Measurements from ENCODE around the gene SDS. TPM values are rescaled to one million over a fixed set of nuclear protein-coding genes. Genes with fewer than 3 reads are reported as not detected.

The SDS gene
- total RNA-seq, 1 donor from 2014 or later: not detected

DNA sequence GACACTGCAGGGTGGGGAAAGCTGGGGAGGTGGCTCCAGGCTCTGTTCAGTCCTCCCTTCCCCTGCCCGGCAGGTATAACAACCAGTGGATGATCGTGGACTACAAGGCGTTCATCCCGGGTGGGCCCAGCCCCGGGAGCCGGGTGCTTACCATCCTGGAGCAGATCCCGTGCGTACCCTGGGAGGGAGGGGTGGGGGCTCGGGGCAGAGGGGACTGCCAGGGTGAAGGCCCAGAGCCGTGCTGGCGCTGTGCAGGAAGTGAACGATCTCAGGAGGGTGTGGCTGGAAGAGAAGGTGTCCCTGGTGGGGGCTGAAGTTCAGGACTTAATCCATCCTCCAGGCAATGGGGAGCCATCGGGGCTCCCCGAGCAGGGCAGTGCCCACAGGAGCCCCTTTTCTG lies 18.9 kb downstream of the SDS start:
- no peaks in the 10 kb centered on the region for H3K9me3 ChIP-seq (ENCODE audit: insufficient read depth, low read depth, low read length)
- no peaks in the 10 kb centered on the region for H3K4me1 ChIP-seq (ENCODE audit: insufficient read depth, low read length)
- H2AFZ ChIP-seq (ENCODE audit: low read depth, low read length): no peak overlapping the region
- DNase-seq (ENCODE audit: low read depth): no peak
- H3K9ac ChIP-seq (ENCODE audit: low read length): no peak overlapping the region
- no peak for TF ChIP-seq EZH2 (IDR thresholded peaks at IDR 0.05; ENCODE audit: insufficient read depth, low read length)
- TF ChIP-seq, protein P1, sequence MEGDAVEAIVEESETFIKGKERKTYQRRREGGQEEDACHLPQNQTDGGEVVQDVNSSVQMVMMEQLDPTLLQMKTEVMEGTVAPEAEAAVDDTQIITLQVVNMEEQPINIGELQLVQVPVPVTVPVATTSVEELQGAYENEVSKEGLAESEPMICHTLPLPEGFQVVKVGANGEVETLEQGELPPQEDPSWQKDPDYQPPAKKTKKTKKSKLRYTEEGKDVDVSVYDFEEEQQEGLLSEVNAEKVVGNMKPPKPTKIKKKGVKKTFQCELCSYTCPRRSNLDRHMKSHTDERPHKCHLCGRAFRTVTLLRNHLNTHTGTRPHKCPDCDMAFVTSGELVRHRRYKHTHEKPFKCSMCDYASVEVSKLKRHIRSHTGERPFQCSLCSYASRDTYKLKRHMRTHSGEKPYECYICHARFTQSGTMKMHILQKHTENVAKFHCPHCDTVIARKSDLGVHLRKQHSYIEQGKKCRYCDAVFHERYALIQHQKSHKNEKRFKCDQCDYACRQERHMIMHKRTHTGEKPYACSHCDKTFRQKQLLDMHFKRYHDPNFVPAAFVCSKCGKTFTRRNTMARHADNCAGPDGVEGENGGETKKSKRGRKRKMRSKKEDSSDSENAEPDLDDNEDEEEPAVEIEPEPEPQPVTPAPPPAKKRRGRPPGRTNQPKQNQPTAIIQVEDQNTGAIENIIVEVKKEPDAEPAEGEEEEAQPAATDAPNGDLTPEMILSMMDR (IDR thresholded peaks at IDR 0.05; ENCODE audit: insufficient read depth, low read depth, low read length): no peak
- peaks cover 6% of the 10 kb centered on the region for H3K36me3 ChIP-seq (ENCODE audit: insufficient read depth, low read length)
- no peaks in the 10 kb centered on the region for H3K79me2 ChIP-seq (ENCODE audit: insufficient read depth, low read length)
- H3K27ac ChIP-seq (ENCODE audit: low read depth, low read length): no peak overlapping the region
- Mint-ChIP-seq H3K4me3 (ENCODE audit: unreplicated experiment) (no peak overlapping the region), H3K27me3 (ENCODE audit: low read depth, unreplicated experiment) (no peaks in the 10 kb centered on the region), H3K9me3 (ENCODE audit: unreplicated experiment) (no peaks in the 10 kb centered on the region), H3K36me3 (ENCODE audit: low read depth, unreplicated experiment) (peaks cover 11% of the 10 kb centered on the region), H3K4me1 (ENCODE audit: low read depth, unreplicated experiment) (no peaks in the 10 kb centered on the region), H3K27ac (ENCODE audit: unreplicated experiment) (no peak overlapping the region)
- FAIRE-seq: no peak
- no peak overlapping the region for H3K4me2 ChIP-seq (ENCODE audit: low read length)
- no peak overlapping the region for H3K4me3 ChIP-seq (ENCODE audit: insufficient read depth, low read depth, low read length)
- no peaks in the 10 kb centered on the region for H4K20me1 ChIP-seq (ENCODE audit: insufficient read depth, low read length)
- no peaks in the 10 kb centered on the region for H3K27me3 ChIP-seq (ENCODE audit: insufficient read depth, low read length)

DNA sequence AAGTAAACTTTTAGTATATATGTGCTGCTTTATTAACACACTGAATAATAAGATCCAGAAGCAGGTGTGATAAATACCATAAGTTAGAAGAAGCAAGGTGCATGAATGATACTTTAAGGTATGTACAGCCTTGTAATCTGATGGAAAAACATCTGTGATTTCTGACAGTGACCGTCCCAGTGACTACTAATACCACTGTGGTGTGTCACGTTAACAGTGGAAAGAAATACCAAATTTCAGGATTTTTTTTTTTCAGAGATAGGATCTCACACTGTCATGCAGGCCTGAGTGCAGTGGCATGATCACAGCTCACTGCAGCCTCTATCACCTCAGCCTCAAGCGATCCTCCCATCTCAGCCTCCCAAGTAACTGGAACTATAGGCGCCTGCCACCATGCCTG lies 21.5 kb downstream of the SDS start:
- no peak for TF ChIP-seq EZH2 (IDR thresholded peaks at IDR 0.05; ENCODE audit: insufficient read depth, low read length)
- TF ChIP-seq, protein P1 (IDR thresholded peaks at IDR 0.05; ENCODE audit: insufficient read depth, low read depth, low read length): no peak
- Histone ChIP-seq H3K36me3 (ENCODE audit: insufficient read depth, low read length) (peaks cover 5% of the 10 kb centered on the region), H2AFZ (ENCODE audit: low read depth, low read length) (no peak overlapping the region), H3K9ac (ENCODE audit: low read length) (no peak overlapping the region), H3K27ac (ENCODE audit: low read depth, low read length) (no peak overlapping the region), H3K27me3 (ENCODE audit: insufficient read depth, low read length) (no peaks in the 10 kb centered on the region), H3K4me3 (ENCODE audit: insufficient read depth, low read depth, low read length) (no peak overlapping the region), H3K4me2 (ENCODE audit: low read length) (no peak overlapping the region), H3K79me2 (ENCODE audit: insufficient read depth, low read length) (no peaks in the 10 kb centered on the region), H3K9me3 (ENCODE audit: insufficient read depth, low read depth, low read length) (no peaks in the 10 kb centered on the region), H3K4me1 (ENCODE audit: insufficient read depth, low read length) (no peaks in the 10 kb centered on the region), H4K20me1 (ENCODE audit: insufficient read depth, low read length) (no peaks in the 10 kb centered on the region)
- DNase-seq (ENCODE audit: low read depth): no peak
- no peaks in the 10 kb centered on the region for H3K4me1 Mint-ChIP-seq (ENCODE audit: low read depth, unreplicated experiment)
- H3K27me3 Mint-ChIP-seq (ENCODE audit: low read depth, unreplicated experiment): no peaks in the 10 kb centered on the region
- peaks cover 8% of the 10 kb centered on the region for H3K36me3 Mint-ChIP-seq (ENCODE audit: low read depth, unreplicated experiment)
- H3K4me3 Mint-ChIP-seq (ENCODE audit: unreplicated experiment): no peak overlapping the region
- no peaks in the 10 kb centered on the region for H3K9me3 Mint-ChIP-seq (ENCODE audit: unreplicated experiment)
- no peak for FAIRE-seq
- H3K27ac Mint-ChIP-seq (ENCODE audit: unreplicated experiment): no peak overlapping the region

DNA sequence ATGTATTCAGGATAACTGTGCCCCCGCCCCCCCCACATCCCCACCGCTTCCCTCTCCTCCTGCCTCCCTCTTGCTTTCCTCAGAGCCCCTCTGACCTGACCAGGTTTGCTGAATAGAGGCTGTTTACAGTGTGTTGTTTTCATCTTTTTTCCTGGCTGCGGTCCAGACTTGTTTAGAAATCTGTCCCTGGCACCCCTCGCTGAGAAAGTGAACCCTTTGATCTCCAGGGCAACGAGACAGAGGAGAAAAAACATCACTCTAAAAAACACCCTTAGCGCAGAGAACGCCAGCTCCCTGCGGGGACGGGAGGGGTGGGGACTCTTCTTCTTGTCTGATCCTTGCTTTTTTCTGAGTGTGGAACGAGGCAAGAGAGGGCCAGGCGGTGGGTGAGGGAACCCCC lies 22.5 kb downstream of the SDS start:
- Histone ChIP-seq H3K79me2 (ENCODE audit: insufficient read depth, low read length) (no peaks in the 10 kb centered on the region), H3K4me3 (ENCODE audit: insufficient read depth, low read depth, low read length) (no peak overlapping the region), H4K20me1 (ENCODE audit: insufficient read depth, low read length) (no peaks in the 10 kb centered on the region), H3K36me3 (ENCODE audit: insufficient read depth, low read length) (peaks cover 2% of the 10 kb centered on the region), H3K27ac (ENCODE audit: low read depth, low read length) (no peak overlapping the region), H3K9ac (ENCODE audit: low read length) (no peak overlapping the region), H3K27me3 (ENCODE audit: insufficient read depth, low read length) (no peaks in the 10 kb centered on the region), H3K4me1 (ENCODE audit: insufficient read depth, low read length) (no peaks in the 10 kb centered on the region), H3K4me2 (ENCODE audit: low read length) (no peak overlapping the region), H2AFZ (ENCODE audit: low read depth, low read length) (no peak overlapping the region), H3K9me3 (ENCODE audit: insufficient read depth, low read depth, low read length) (no peaks in the 10 kb centered on the region)
- FAIRE-seq: no peak
- Mint-ChIP-seq H3K36me3 (ENCODE audit: low read depth, unreplicated experiment) (peaks cover 10% of the 10 kb centered on the region), H3K4me3 (ENCODE audit: unreplicated experiment) (no peak overlapping the region), H3K27ac (ENCODE audit: unreplicated experiment) (no peak overlapping the region), H3K27me3 (ENCODE audit: low read depth, unreplicated experiment) (no peaks in the 10 kb centered on the region), H3K4me1 (ENCODE audit: low read depth, unreplicated experiment) (no peaks in the 10 kb centered on the region), H3K9me3 (ENCODE audit: unreplicated experiment) (no peaks in the 10 kb centered on the region)
- DNase-seq (ENCODE audit: low read depth): no peak
- TF ChIP-seq EZH2 (IDR thresholded peaks at IDR 0.05; ENCODE audit: insufficient read depth, low read length): no peak
- TF ChIP-seq, protein P1 (IDR thresholded peaks at IDR 0.05; ENCODE audit: insufficient read depth, low read depth, low read length): no peak
